GM10266 (cell line): Measurements from ENCODE around the gene AGBL4.

Source experiments
- DNase-seq: peaks from one replicate; pipeline ENCODE4 v3.0.0; 2012; ENCODE audit errors: extremely low spot score
- CTCF ChIP-seq: IDR thresholded peaks from 2 replicates; pipeline ENCODE4 v1.5.1; 2012; ENCODE audit warnings: mild to moderate bottlenecking, low read depth; ENCODE audit not compliant: control insufficient read depth, insufficient read depth; ENCODE audit errors: missing control alignments

The AGBL4 gene

GRCh38 chr1:48627486-48627885 is 1396.3 kb downstream of the AGBL4 start:
- no peak for DNase-seq
- no peak for TF ChIP-seq CTCF

DNA sequence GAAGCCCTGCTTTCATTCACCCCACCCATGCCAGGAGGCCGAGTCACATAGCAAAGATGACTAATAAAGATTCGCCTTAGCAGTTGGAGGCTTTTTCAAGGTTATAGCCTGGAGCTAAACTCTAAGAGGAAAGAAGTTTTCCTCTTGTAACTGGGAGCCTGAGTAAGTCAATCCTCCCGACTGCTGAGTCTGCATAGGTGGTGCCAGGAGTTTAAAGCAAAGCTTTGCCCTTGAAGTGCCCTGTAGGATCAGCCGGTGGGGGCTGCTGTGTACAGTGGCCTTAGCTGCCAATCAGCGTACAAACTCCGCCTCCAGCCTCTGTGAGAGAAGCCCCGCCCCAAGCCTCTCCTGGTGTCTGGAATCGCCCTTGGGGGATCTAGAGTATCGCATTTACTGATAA is 1404.2 kb downstream of the AGBL4 start:
- TF ChIP-seq CTCF: no peak
- DNase-seq: no peak

- no peak for DNase-seq
- TF ChIP-seq CTCF: no peak
Observed at GRCh38 chr1:48617252-48617651, 1406.5 kb downstream of the AGBL4 start.

DNA sequence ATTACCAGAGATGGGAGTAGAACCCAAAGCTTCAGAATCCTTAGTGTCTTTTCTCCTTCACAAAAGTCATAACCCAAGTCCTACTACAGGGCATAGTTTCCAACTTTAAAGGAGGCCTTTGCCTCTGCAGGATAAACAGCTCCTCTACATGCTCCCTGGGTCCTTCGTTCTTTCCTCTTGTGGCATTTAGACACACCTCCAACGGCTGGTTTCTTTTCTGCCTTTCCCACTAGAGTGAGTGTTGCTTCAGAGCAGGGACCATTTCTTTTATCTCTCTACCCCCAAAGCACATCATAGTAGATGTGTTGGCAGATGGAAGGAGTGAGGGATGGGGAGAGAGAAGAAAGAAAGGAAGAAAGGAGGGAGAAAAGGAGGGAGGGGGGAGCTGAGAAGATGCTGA is 1407.0 kb downstream of the AGBL4 start:
- no peak for TF ChIP-seq CTCF
- no peak for DNase-seq

DNA sequence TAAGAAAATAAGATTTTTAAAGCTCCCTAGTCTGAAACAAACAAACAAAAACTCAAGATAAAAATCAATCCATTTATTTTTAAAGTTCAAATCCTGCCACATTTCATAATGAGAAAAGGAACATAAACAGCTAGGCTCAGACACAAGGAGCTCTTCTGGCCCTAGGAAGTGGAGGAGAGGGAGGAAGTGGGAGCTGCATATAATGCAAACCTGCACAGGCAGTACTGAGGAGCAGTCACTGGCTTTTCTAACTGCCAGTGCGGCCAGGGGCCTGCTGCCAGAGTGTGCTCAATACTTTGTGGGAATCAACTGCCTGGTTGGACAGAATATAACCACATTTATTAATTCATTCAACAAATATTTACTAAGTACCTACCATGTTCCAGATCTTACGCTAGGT is 1411.9 kb downstream of the AGBL4 start:
- TF ChIP-seq CTCF: no peak
- DNase-seq: no peak

DNA sequence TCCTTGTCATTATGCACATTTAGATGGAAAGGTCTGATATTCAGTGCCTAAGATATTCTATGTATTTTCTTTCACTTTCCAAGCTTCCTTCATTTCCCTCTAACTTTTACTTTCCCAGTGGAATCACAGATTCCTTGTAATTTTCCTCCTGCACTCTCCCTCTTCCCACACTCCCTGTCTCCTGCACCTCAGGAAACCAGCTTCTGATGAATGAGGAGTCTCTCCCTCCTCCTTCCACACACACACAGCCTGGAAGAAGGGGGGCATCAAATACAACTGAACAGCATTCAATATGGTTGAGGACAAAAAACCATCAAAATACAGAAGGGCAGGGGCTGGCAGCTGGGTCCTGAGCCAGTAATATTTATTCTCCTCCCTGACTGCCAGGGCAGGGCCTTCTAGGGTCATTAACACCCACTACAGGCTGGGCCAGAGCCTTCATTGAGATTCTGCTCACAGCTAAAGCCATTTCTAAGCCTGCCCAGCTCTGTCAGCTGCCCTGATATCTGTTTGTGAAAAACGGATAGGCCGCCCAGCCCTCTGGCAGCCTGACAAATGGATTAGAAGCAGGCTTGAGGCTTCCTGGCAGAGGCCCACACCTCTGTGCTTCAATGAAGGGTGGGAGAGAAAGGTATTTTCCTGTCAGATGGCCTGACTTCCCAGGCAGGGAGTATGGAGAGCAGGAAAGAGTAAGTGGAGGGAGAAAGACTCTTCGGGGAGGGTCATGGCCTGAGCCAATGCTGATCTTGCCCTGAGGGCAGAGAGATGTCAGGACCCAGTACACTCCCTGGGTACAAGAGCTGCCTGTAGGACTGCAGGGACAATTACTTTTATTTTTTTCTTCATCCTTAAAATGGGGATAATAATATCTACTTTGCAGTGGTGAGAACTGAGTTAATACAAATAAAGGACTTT is 1412.9 kb downstream of the AGBL4 start:
- no peak for DNase-seq
- no peak for TF ChIP-seq CTCF

DNA sequence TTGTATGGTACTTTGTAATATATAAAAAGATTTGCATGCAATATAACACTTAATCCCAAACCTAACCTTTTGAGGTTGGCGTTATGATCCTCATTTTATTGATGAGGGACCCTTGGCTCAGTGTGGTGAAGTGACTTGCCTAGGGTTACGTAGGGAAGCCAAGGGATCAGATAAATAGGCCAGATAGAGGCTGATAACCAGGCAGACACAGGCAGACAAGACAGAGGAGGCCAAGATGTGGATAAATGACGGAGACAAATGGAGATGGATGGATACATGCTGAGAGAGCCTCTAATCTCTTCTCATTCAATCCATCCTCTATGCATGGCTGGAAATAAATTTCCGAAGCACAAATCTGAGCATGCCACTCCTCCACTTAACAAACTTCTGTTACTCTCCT is 1414.9 kb downstream of the AGBL4 start:
- TF ChIP-seq CTCF: no peak
- DNase-seq: no peak
